ENCODE results near the gene ARHGAP12.

Gene ARHGAP12

GRCh38 chr10:31948021-31948420 lies 19.4 kb upstream of the ARHGAP12 start:
- DNase-seq (ENCODE audit: low read depth in 2 of 2) = no peak

- no peak for DNase-seq (ENCODE audit: low read depth in 2 of 2)
These were observed 18.7 kb upstream of the ARHGAP12 start for GRCh38 chr10:31947144-31947926.

GRCh38 chr10:31945392-31945791 lies 16.8 kb upstream of the ARHGAP12 start:
- no peak for DNase-seq (ENCODE audit: low read depth in 2 of 2)

GRCh38 chr10:31944071-31944433 lies 15.4 kb upstream of the ARHGAP12 start:
- no peak for DNase-seq (ENCODE audit: low read depth in 2 of 2)

- no peak for DNase-seq (ENCODE audit: low read depth in 2 of 2)
These were observed 14.3 kb upstream of the ARHGAP12 start for GRCh38 chr10:31942892-31943291.

- no peak for DNase-seq (ENCODE audit: low read depth in 2 of 2)
These were observed 13.8 kb upstream of the ARHGAP12 start for GRCh38 chr10:31942435-31942834.

- DNase-seq (ENCODE audit: low read depth in 2 of 2) = no peak
These were observed 12.4 kb upstream of the ARHGAP12 start for GRCh38 chr10:31940839-31941653.

- no peak for DNase-seq (ENCODE audit: low read depth in 2 of 2)
These were observed 11.4 kb upstream of the ARHGAP12 start for GRCh38 chr10:31939797-31940708.

GRCh38 chr10:31937371-31937770 lies 8.7 kb upstream of the ARHGAP12 start:
- DNase-seq (ENCODE audit: low read depth in 2 of 2) = no peak

GRCh38 chr10:31936933-31937332 lies 8.3 kb upstream of the ARHGAP12 start:
- no peak for DNase-seq (ENCODE audit: low read depth in 2 of 2)

- DNase-seq (ENCODE audit: low read depth in 2 of 2) = no peak
These were observed 7.5 kb upstream of the ARHGAP12 start for GRCh38 chr10:31936086-31936485.

- DNase-seq (ENCODE audit: low read depth in 2 of 2) = no peak
These were observed 7.0 kb upstream of the ARHGAP12 start for GRCh38 chr10:31935678-31936077.

GRCh38 chr10:31932838-31933237 lies 4.2 kb upstream of the ARHGAP12 start:
- no peak for DNase-seq (ENCODE audit: low read depth in 2 of 2)

GRCh38 chr10:31930856-31931255 lies 2.2 kb upstream of the ARHGAP12 start:
- DNase-seq (ENCODE audit: low read depth in 2 of 2) = no peak

- DNase-seq (ENCODE audit: low read depth in 2 of 2) = no peak
These were observed 1.6 kb upstream of the ARHGAP12 start for GRCh38 chr10:31930023-31930751.

GRCh38 chr10:31929261-31930022 lies 811 bp upstream of the ARHGAP12 start:
- no peak for DNase-seq (ENCODE audit: low read depth in 2 of 2)

GRCh38 chr10:31927884-31928548 lies 615 bp downstream of the ARHGAP12 start:
- peak in 1 of 2 donors; percentile 23 for DNase-seq (ENCODE audit: low read depth in 2 of 2)

- peak in 1 of 2 donors; percentile 5 for DNase-seq (ENCODE audit: low read depth in 2 of 2)
These were observed 1.1 kb downstream of the ARHGAP12 start for GRCh38 chr10:31927565-31927883.

GRCh38 chr10:31926765-31927564 lies 1.7 kb downstream of the ARHGAP12 start:
- DNase-seq (ENCODE audit: low read depth in 2 of 2) = no peak
